K562 (cell line): ENCODE data around the gene OR4K2. TPM values are rescaled to one million over a fixed set of nuclear protein-coding genes. Genes with fewer than 3 reads are reported as not detected.

ENCODE experiments used
- ATAC-seq: fragments of 200-7000 bp; cut with Tn5 transposase; 3 replicates; pipeline ENCODE4 v1.9.1; 2020; ENCODE audit warnings: moderate library complexity
- BruUV-seq: library from RNA; stranded (reverse); fragments of 400-500 nt; replicated peaks from 2 replicates; lab custom pipeline; 2021; lab: Mats Ljungman, UMichigan
- CTCF ChIA-PET: fragments of 300-600 bp; formaldehyde crosslinking; extraction: SDS; loops from one replicate; lab custom pipeline; 2021; ENCODE audit warnings: low intra/inter-chr PET ratio; lab: Yijun Ruan, JAX
- POLR2A ChIA-PET: fragments of 300-600, 350-650 bp; sonication (Branson Sonifier 250); formaldehyde crosslinking; extraction: SDS; loops from one replicate; lab custom pipeline; 2021; ENCODE audit warnings: antibody characterized with exemption, inconsistent platforms; lab: Yijun Ruan, JAX
- DNase-seq, 4 experiments: peaks; one replicate each; pipeline versions ENCODE4 v3.0.0 to v3.0.0-alpha.2; 2011 to 2018; ENCODE audit warnings: low spot score in 3 of 4, mixed read lengths in 3 of 4; ENCODE audit errors: extremely low read depth in 1 of 4
- FAIRE-seq: peaks from 2 replicates; lab custom pipeline; 2011; peaks lifted over from hg19 to GRCh38; lab: Jason Lieb, UNC
- H2AFZ ChIP-seq: 2 replicates; pipeline ENCODE4 v1.6.0; 2011; ENCODE audit warnings: low read depth, low read length, control low read depth, inconsistent platforms
- H3K27ac ChIP-seq: fragments of 200-600 bp; 3 replicates; pipeline ENCODE4 v1.8.0; 2011; ENCODE audit warnings: low read depth, mild to moderate bottlenecking, control low read depth, inconsistent platforms, low read length, moderate library complexity, mixed read lengths; ENCODE audit errors: extremely low read depth
- H3K27me3 ChIP-seq, 2 experiments: fragments of 300-600 bp in 1 of 2; 2 replicates in 1 of 2; 3 replicates in 1 of 2; pipeline versions ENCODE4 v1.6.0 to v1.8.0; 2011; ENCODE audit warnings: inconsistent platforms in 2 of 2, low read length in 2 of 2, mild to moderate bottlenecking in 1 of 2, mixed read lengths in 1 of 2, moderate library complexity in 1 of 2; ENCODE audit not compliant: control insufficient read depth in 2 of 2, insufficient read depth in 2 of 2
- H3K36me3 ChIP-seq: fragments of 300-600 bp; 3 replicates; pipeline ENCODE4 v1.8.0; 2011; ENCODE audit warnings: mild to moderate bottlenecking, low read length, inconsistent platforms; ENCODE audit not compliant: control insufficient read depth, insufficient read depth
- H3K4me1 ChIP-seq, 2 experiments: fragments of 200-600 bp in 1 of 2; replicated peaks in 1 of 2; 2 replicates in 1 of 2; 3 replicates in 1 of 2; pipeline versions ENCODE4 v1.5.1 to v1.8.0; 2011; ENCODE audit warnings: inconsistent platforms in 2 of 2, low read length in 2 of 2, mild to moderate bottlenecking in 1 of 2, mixed read lengths in 1 of 2, moderate library complexity in 1 of 2; ENCODE audit not compliant: control insufficient read depth in 2 of 2, insufficient read depth in 2 of 2
- H3K4me2 ChIP-seq: 2 replicates; pipeline ENCODE4 v1.6.1; 2011; ENCODE audit warnings: low read length, control low read depth, inconsistent platforms, mixed read lengths; ENCODE audit not compliant: insufficient read depth
- H3K4me3 ChIP-seq: fragments of 200-600 bp; sonication (generic), shearing (Covaris generic); 2 replicates; pipeline ENCODE4 v1.5.1; 2016; ENCODE audit warnings: control low read depth, inconsistent platforms
- H3K79me2 ChIP-seq: fragments of 200-600 bp; 3 replicates; pipeline ENCODE4 v1.8.0; 2011; ENCODE audit warnings: low read length, inconsistent platforms; ENCODE audit not compliant: control insufficient read depth, insufficient read depth
- H3K9ac ChIP-seq, 2 experiments: 2 replicates each; pipeline versions ENCODE4 v1.6.0 to v1.6.1; 2011; ENCODE audit warnings: low read depth in 2 of 2, low read length in 2 of 2, control low read depth in 1 of 2, inconsistent platforms in 1 of 2, mild to moderate bottlenecking in 1 of 2, mixed read lengths in 1 of 2; ENCODE audit not compliant: insufficient read depth in 1 of 2
- H3K9me1 ChIP-seq: one replicate; pipeline ENCODE4 v1.6.0; 2011; ENCODE audit warnings: inconsistent platforms, mild to moderate bottlenecking, low read length, moderate library complexity; ENCODE audit not compliant: control insufficient read depth, insufficient read depth
- H3K9me3 ChIP-seq: replicated peaks from 2 replicates; pipeline ENCODE4 v1.5.1; 2011; ENCODE audit warnings: low read depth, low read length, inconsistent platforms; ENCODE audit not compliant: control insufficient read depth, insufficient read depth
- H4K20me1 ChIP-seq: replicated peaks from 2 replicates; pipeline ENCODE4 v1.6.1; 2011; ENCODE audit warnings: low read length, inconsistent platforms, mixed read lengths; ENCODE audit not compliant: control insufficient read depth, insufficient read depth
- CEBPG ChIP-seq, 3 experiments: fragments of 200-800 bp in 1 of 3; sonication (Bioruptor generic) in 1 of 3; sonication (generic) in 1 of 3; formaldehyde crosslinking in 1 of 3; IDR thresholded peaks in 2 of 3; conservative IDR thresholded peaks in 1 of 3; 2 replicates each; pipeline versions ENCODE4 v1.6.1 to v1.8.0; 2016 to 2022; ENCODE audit warnings: missing compliant biosample characterization in 2 of 3, missing genetic modification characterization in 2 of 3, mild to moderate bottlenecking in 1 of 3, missing genetic modification reagents in 1 of 3
- FOXJ2 ChIP-seq: fragments of 200-800 bp; sonication (Bioruptor generic); IDR thresholded peaks from 2 replicates; pipeline ENCODE4 v1.6.1; 2016; ENCODE audit warnings: missing genetic modification characterization, missing compliant biosample characterization
- MYNN ChIP-seq, 2 experiments: sonication (generic); formaldehyde crosslinking in 1 of 2; IDR thresholded peaks; 2 replicates each; pipeline versions ENCODE4 v1.5.0 to v1.6.1; 2016 to 2020; ENCODE audit warnings: antibody characterized with exemption in 1 of 2, missing genetic modification reagents in 1 of 2
- RAD21 ChIP-seq, 2 experiments: fragments of 250-450 bp in 1 of 2; fragments of 450-650 bp in 1 of 2; sonication (Bioruptor Pico) in 1 of 2; formaldehyde crosslinking in 1 of 2; IDR thresholded peaks in 1 of 2; conservative IDR thresholded peaks in 1 of 2; 2 replicates each; pipeline versions ENCODE4 v1.4.0 to v1.8.0; 2020 to 2022; ENCODE audit warnings: mild to moderate bottlenecking in 2 of 2, moderate library complexity in 1 of 2
- THRAP3 ChIP-seq: fragments of 450-650 bp; IDR thresholded peaks from 2 replicates; pipeline ENCODE4 v1.6.1; 2016; ENCODE audit warnings: mild to moderate bottlenecking, inconsistent platforms, borderline replicate concordance
- in situ Hi-C: fragments of 300-500 bp; cut with MboI; formaldehyde crosslinking; loops from 4 replicates; pipeline ENCODE4 v1.15.0; 2018; ENCODE audit warnings: inconsistent platforms, mixed read lengths
- intact Hi-C: fragments of 100-400 bp; cut with micrococcal nuclease; formaldehyde crosslinking; loops from 2 replicates; pipeline ENCODE4 v1.14.2; 2022
- polyA plus RNA-seq, 8 experiments: library from polyadenylated mRNA; depleted of rRNA in 4 of 8; stranded (reverse) in 5 of 8; unstranded in 3 of 8; fragments of >200 nt; fragmentation: Nextera tagmentation in 2 of 8; fragmentation: Illumina TruSeq in 1 of 8; extraction: Ambion mirVana in 2 of 8; extraction: Trizol in 1 of 8; gene quantifications; 2 replicates each; pipeline versions ENCODE4 v1.2.1 to v1.2.3, GENCODE V29; 2011 to 2014; ENCODE audit warnings: inconsistent platforms in 1 of 8, missing spikeins in 1 of 8
- total RNA-seq, 7 experiments: library from RNA; depleted of rRNA in 6 of 7; stranded (reverse); fragments of >200 nt in 6 of 7; fragmentation: Illumina TruSeq in 2 of 7; extraction: Trizol in 2 of 7; gene quantifications; 2 replicates each; pipeline versions ENCODE4 v1.2.1 to v1.2.3, GENCODE V29; 2011 to 2021; ENCODE audit warnings: low replicate concordance in 1 of 7
- TF ChIP-seq, protein P1 (sequence below), 3 experiments: IDR thresholded peaks in 2 of 3; conservative IDR thresholded peaks in 1 of 3; 2 replicates each; pipeline ENCODE4 v1.5.1; 2011 to 2012; ENCODE audit warnings: low read length in 3 of 3, mild to moderate bottlenecking in 3 of 3, control low read depth in 2 of 3, improper control_type of control experiment in 1 of 3, inconsistent platforms in 1 of 3, low read depth in 1 of 3, mixed read lengths in 1 of 3, moderate library complexity in 1 of 3; ENCODE audit not compliant: insufficient read depth in 2 of 3

OR4K2 gene
- total and polyA plus RNA-seq, 9 of the 15 experiments (the other 6 are each of a cell fraction or from before 2014, with no cell fraction given) = not detected

GRCh38 chr14:19873178-19873577 is 1.8 kb upstream of the OR4K2 start (continued):
- TF ChIP-seq FOXJ2 (tag) = no peak

GRCh38 chr14:19878029-19878642 is 3.2 kb downstream of the OR4K2 start:
- no peaks in the 10 kb centered on the region for H3K9me3 ChIP-seq
- no TSS peak for BruUV-seq
- in situ Hi-C loops (no loop called here), intact Hi-C loops (loop anchor here (10.0 kb wide), 1 partner anchor 73 kb away; the partner anchor contains the start of gene OR4N2)
- no peak overlapping the region for H3K4me2 ChIP-seq
- no peaks in the 10 kb centered on the region for H3K79me2 ChIP-seq
- no peak overlapping the region for H2AFZ ChIP-seq
- ATAC-seq = no peak
- H3K9me1 ChIP-seq = no peaks in the 10 kb centered on the region
- H3K27ac ChIP-seq = no peak overlapping the region
- H3K27me3 ChIP-seq = no peaks in the 10 kb centered on the region
- no peak overlapping the region for H3K9ac ChIP-seq
- H3K4me1 ChIP-seq = no peaks in the 10 kb centered on the region
- no peak overlapping the region for H3K4me3 ChIP-seq
- no peaks in the 10 kb centered on the region for H3K36me3 ChIP-seq
- ChIA-PET CTCF (no interaction called here), POLR2A (no interaction called here)
- peak; percentile 15 to 43 (median 17) for DNase-seq
- no peaks in the 10 kb centered on the region for H4K20me1 ChIP-seq
- FAIRE-seq = no peak
- TF ChIP-seq MYNN (IDR thresholded peaks at IDR 0.05) = no peak
- TF ChIP-seq MYNN (CRISPR knock-in tag; IDR thresholded peaks at IDR 0.05) = no peak
- no peak for TF ChIP-seq CEBPG (CRISPR knock-in tag; IDR thresholded peaks at IDR 0.05)
- peak in 1 of 2 experiments; percentile 44; a peak in 1 of 4 replicates for TF ChIP-seq CEBPG (tag; conservative IDR thresholded peaks at IDR 0.05 in 1 of 2, IDR thresholded peaks at IDR 0.05 in 1 of 2)
- TF ChIP-seq, protein P1, sequence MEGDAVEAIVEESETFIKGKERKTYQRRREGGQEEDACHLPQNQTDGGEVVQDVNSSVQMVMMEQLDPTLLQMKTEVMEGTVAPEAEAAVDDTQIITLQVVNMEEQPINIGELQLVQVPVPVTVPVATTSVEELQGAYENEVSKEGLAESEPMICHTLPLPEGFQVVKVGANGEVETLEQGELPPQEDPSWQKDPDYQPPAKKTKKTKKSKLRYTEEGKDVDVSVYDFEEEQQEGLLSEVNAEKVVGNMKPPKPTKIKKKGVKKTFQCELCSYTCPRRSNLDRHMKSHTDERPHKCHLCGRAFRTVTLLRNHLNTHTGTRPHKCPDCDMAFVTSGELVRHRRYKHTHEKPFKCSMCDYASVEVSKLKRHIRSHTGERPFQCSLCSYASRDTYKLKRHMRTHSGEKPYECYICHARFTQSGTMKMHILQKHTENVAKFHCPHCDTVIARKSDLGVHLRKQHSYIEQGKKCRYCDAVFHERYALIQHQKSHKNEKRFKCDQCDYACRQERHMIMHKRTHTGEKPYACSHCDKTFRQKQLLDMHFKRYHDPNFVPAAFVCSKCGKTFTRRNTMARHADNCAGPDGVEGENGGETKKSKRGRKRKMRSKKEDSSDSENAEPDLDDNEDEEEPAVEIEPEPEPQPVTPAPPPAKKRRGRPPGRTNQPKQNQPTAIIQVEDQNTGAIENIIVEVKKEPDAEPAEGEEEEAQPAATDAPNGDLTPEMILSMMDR (IDR thresholded peaks at IDR 0.05 in 2 of 3, conservative IDR thresholded peaks at IDR 0.05 in 1 of 3; ENCODE audit: insufficient read depth in 2 of 3, low read depth in 1 of 3, low read length in 3 of 3) = peak in 2 of 3 experiments; percentile 45 to 61; a peak in 3 of 6 replicates
- TF ChIP-seq THRAP3 = no peak
- TF ChIP-seq RAD21 (CRISPR knock-in tag; conservative IDR thresholded peaks at IDR 0.05 in 1 of 2, IDR thresholded peaks at IDR 0.05 in 1 of 2) = peak; percentile 30 to 59
- TF ChIP-seq, all 486 proteins: peak for 3
